A204.1 (cell line): ENCODE measurements around the gene UGT2B7.

Source experiments
- FAIRE-seq: peaks from 2 replicates; lab custom pipeline; 2012; peaks lifted over from hg19 to GRCh38; lab: Jason Lieb, UNC

UGT2B7 gene

GRCh38 chr4:69156913-69157312 is 60.6 kb downstream of the UGT2B7 start:
- FAIRE-seq, result no peak
